Activated CD4-positive, alpha-beta T cell treated with anti-CD3 and anti-CD28 coated beads, Interleukin-2, amount 50 U/mL, for 24 hours (primary cell): ENCODE results near the gene JAG2.

ENCODE experiments used
- DNase-seq, 2 donors: peaks; one replicate each; pipeline ENCODE4 v3.0.0-alpha.2; 2020; ENCODE audit warnings: low read depth in 1 of 2, low spot score in 1 of 2

Gene JAG2

DNA sequence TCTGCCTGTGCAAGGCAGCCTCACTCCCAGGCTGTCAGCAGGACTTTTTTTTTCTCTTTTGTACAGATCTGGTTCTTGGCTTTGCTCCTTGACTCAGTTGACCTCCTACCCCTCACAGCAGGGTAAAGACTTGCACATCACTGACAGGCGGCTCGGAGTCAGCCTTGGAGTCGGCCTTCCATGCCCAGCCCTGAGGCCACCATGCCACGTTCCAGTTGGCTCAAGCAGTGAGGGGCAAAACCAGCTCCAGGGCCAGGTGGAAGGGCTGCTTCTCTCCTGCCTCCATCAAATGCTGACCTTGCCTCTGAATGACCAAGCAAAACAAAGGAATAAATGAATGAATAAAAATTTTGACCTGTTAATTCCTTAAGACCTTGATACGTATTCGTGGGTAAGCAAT is 27.6 kb downstream of the JAG2 start:
- DNase-seq = no peak

DNA sequence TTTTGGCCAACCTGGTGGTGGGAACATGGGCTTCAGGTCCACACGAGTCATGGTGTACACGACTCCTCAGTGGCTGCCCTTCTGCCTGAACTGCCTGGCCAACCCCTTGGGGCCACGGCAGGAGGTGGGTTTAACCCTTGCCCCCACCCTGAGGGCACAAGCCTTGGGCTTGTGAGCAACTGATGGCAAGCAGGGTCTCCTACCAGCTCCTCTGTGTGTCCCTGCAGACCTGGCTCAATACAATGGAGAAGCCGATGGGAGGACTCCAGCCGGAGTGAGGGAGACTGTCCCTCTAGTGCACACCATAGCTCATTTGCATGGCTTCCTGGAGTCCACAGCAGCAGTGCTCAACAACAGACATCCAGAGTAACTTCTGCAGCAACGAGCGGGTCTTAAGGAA is 28.0 kb downstream of the JAG2 start:
- no peak for DNase-seq

DNA sequence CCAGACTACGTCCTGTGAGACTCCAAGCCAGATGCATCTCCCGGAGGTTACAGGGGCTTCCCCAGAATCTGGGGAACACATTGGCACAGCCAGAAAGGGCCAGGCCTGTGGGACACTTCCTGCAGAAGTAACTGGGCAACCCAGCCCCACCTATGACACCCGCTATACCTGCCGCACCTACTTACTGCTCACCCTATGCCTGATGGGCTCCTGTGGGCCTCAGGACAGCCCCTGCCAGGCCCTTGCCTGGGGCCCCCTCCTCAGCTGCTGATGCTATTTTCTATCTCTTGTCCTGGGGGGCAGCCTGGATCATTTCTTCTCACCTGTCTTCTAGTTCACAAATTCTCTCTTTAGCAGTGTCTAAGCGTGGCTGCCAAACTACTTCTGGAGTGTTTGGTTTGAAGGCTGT is 28.7 kb downstream of the JAG2 start:
- DNase-seq = no peak

DNA sequence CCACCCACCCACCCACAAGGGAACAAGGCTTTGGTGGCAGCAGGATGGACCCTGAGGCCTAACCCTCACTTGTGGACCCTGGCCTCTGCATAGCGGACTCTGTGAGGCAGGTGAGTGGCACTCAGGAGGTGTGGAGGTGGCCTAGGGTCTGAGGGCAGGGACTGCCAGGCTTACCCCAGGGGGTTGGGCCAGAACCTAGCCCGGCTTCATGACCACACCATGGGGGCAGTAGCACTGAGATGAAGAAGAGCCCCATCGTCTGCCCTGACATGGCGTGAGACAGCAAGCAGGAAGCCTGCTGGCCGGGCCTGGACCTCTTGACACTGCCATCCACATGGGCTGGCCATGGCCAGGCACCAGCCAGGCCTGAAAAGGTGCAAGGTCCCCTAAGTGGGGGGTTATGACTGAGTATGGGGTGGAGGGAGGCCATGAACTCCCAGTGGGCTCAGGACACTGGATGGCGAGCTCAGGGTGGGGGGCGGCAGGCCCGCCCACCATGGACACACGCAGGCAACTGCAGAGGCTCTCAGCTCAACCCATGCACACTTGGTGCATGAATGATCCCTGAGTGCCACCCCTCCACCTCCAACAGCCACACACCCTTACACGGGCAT is 29.3 kb downstream of the JAG2 start:
- no peak for DNase-seq

DNA sequence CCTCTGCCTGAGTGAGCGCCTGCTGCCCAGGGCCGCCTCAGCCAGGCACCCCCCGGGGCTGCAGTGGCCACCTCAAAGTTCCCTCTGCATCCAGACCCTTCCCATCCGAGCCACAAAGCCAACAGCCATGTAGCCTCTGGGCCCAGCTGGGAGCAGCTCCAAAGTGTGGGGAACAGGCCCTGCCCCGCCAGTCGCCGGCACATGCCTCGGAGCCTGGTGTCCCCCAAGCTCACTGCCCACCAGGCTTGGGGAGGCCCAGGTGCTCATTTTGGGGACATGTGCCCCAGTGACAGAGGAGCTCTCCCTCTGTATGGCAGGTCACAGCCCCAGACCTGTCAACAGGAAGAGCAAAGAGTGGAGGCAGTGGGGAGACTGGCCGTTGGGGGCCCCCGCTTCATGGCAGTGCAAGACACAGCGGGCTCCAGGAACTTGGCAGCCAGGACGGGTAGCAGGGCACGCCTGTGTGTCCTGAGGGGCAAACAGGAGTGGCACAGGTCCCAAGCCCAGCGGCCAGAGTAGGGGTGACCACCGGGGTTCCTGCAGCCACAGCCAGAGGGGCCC is 29.9 kb downstream of the JAG2 start:
- no peak for DNase-seq

DNA sequence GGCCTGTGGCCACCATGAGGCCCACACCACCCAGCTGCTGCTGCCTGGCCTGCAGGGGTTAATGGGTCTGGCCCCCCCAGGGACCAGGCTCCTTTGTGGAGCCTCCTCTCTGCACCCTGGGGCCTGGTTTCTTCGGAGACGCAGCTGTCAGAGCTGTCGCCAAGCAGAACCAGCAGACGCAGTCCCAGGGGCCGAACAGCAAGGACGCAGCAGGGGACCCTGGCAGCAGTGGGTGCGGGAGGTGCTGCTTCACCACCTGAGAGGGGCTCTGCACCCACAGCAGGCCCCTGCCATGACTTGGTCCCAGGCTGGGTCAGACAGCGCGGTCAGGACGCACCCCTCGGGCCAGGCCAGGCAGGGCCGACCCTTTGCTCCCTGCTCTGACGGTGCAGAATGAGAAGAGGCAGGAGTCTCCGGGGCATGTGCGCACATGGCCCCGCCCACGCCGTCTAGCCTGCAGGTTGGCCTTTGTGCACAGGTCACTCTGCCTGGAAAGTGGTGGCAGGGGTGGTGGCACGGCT is 30.5 kb downstream of the JAG2 start:
- DNase-seq = no peak

DNA sequence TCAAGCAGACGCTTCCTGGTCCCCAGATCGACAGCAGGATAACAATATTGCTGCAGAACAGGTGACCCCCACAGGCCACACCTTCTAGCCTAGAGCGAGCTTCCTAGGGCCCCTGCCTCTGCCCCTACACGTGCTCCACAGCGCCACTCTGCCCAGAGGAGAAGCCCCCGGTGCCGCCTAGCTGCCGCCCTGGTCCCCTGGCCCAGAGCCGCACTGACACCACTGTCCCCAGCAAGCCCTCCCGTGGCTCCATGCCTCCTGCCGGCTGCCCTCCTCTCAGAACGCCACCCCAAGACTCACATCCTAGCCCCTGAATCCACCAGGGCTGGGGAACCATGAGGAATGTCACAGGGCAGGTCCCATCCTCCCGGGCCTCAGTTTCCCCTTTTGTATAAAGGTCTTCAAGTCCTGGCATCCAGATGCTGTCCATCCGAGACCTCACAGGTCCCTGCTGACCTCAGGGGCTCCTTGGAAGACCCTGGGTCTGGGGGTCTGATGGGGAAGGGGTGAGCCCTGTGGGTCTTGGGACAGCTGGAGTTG is 31.0 kb downstream of the JAG2 start:
- no peak for DNase-seq

DNA sequence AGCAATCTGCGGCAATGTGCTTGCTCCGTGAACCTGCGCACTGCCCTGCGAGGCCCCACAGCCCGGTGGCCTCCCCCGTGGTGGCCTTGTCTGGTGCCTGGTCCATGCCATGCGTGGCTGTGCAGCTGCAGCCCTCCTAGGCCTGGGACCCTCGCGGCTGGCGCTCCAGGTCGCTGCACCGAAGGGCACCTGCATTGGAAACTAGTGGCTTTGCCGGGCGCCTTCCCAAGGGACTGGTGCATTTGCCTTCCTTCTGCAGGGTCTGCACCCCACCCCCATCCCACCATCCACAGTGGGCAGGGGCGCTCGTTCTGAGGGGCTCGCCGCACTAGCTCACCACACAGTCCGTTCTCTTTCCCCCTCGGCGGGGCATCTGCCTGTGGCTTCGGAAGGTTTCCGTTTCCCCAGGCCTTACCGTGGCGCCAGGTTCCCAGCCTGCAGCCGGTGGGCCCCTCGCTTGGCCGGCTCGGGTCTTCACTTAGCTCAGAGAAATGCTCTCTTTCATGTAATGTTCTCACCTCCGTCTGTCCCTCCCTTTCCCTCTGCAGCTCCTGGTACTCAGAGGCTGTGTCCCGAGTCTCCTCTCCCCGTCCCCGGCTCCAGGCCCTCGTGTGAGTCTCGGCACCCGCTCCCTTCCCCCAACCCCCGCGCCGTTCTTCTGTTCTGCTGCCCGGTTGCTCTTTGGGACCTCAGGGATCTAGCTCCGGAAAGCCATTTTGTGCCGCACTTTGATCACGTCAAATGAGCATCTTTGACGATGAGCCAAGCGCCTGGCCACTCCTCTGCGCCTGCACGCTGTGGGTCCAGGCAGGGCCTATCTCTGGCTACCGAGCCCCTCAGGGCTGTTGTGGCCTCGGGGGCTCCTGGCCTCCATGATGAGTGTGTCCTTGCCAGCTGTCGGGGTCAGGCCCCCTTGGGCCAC is 31.9 kb downstream of the JAG2 start:
- no peak for DNase-seq

DNA sequence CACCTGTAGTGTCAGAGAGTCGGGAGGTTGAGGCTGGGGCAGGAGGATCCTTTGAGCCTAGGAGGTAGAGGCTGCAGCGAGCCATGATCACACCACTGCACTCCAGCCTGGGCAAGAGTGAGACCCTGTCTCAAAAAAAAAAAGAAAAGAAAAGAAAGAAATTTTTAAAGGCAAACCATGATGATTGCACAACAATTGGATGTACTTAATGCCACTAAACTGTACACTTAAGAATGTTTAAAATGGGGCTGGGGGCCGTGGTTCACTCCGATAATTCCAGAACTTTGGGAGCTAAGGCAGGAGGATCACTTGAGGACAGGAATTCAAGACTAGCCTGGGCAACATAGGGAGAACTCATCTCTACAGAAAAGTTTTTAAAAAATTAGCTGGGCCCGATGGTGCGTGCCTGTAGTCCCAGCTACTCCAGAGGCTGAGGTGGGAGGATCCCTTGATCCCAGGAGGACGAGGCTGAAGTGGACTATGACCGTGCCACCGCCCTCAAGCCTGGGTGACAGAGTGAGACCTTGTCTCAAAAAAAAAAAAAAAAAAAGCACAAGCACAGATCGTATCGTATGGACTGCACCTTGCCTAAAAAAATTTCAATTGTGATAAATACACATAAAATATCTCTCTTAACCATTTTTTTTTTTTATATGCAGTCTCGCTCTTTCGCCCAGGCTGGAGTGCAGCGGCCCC is 32.7 kb downstream of the JAG2 start:
- DNase-seq = no peak

DNA sequence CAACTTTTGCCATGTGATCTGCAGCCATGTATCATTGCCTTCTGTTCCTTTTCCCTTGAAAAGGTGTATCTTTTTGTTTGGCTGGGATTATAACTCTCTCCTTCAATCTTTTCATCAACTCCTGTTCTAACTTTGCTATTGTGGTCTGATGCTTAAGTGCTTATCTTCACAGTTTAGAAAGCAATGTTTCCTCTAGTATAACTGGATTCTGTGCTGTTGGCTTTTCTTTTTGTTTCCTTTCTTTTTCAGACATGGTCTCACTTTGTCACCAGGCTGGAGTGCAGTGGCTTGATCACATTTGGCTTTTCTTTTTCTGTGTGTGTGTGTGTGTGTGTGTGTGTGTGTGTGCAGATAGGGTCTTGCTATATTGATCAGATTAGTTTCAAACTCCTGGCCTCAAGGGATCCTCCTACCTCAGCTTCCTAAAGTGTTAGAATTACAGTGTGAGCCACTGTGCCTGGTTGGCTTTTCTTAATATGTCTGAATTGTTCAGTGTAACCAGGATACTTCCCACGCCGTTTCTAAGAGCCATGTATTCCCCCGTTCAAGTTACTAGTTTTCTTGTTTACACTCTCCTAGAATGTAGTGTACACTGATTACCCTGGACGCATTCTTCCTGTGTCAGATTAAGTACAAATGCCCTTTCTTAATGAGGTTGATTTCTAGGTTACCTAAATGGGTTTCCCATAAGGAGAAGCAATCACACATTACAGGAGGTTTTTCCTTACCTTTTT is 35.5 kb downstream of the JAG2 start:
- DNase-seq = no peak

DNA sequence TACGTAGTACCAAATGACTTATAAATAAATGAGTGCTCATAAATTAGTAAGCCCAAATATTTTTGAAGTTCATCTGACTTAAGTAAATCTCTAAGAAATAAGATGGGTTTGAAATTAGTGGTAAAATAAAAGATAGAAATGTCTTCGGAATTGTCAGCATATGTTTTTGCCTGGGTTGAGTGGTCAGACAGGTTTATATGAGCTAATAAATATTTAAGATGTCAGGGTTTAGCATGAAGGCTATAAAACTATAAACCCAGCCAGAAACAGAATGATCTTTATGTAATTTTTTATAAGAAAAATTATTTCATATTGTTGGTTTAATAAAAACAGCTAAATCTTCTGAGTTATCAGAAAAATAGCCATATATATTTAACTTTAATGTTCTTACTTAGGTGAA is 37.3 kb downstream of the JAG2 start:
- no peak for DNase-seq

DNA sequence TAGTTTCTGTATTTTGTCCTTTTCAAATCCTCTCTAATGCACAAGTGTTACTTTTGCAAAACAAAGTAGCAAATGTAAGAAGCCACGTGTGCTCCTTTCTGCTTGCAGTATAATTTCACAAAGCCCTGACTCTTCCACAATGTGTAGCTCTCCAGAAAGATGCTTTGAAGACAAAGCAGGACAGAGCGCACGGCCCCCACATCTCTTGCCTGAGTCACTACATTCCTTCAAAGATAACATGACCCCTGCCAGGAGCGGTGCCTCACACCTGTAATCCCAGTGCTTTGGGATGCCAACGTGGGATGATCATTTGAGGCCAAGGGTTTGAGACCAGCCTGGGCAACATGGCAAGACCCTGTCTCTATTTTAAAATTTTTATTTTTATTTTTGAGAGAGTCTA is 40.5 kb downstream of the JAG2 start:
- no peak for DNase-seq

DNA sequence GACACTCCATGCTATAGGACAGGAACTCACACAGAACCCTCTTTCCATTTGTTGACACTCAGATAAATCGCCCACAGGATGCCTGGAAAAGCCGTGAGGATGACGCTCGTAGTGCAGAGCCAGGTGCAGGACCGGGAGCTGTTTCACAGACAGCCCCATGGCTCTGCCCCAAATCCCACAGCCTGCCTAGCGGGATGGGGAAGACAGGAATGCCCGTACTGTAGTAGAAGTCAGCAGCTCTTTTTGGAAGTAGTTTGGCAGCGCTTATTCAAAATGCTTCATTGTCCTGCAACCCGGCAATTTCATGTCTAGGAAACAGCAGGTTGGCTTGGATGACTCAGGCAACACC is 41.6 kb downstream of the JAG2 start:
- no peak for DNase-seq

DNA sequence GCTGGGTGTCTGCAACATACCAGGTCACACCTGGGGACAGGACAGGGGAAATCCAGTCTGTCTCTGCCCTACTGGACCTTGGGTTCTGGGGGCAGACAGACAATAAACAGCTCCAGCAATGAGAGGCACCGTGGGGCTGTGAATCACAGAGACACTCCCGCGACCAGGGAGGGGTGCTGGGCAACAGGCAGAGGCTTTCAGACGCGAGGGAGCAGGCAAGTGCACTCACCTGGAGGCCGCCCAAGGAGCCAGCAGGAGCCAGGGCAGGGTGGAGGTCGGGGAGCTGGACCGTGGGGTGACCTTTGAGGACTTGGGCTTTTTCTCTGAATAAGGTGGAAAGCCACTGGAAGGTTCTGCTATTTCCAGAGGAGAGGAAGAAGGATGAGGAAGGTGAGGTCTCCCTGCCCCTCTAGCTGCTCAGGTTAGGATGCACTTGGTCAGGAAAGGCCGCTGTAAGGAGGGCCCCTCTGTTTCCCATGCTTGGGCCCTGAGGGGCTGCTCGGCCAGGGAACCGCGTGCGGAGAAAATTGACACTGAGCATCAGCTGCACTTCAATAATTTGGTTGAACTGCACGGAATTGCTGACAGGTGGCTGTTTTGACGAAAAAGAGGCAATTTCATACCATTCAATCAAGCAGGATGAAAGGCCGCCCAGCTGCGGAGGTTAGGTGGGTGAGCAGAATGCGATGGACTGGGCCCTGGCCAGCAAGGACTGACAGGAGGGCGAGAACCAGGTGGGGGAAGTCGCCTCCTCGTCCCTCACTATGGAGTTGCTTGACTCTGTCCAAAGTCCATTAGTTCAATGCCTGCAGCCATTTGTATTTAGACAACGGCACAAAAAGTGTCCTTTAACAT is 42.2 kb downstream of the JAG2 start:
- DNase-seq = no peak

DNA sequence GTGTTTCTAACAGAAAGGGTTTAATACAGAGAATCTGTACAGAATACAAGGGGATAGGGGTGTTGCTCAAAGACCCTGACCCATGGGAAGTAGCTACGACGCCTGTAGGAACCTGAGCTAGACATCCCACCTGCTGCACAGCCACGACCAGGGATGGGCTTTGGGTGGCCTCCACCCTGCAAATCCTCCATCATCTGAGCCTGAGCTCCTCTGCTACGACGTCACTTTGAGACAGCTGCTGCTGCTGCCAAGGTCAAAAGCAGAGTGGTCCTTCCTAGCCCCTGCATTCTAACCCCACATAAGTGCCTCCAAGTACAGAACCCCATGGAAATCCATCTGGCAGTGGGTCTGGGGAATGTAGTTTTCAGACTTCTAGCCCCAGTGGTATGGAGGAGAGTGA is 43.8 kb downstream of the JAG2 start:
- no peak for DNase-seq

DNA sequence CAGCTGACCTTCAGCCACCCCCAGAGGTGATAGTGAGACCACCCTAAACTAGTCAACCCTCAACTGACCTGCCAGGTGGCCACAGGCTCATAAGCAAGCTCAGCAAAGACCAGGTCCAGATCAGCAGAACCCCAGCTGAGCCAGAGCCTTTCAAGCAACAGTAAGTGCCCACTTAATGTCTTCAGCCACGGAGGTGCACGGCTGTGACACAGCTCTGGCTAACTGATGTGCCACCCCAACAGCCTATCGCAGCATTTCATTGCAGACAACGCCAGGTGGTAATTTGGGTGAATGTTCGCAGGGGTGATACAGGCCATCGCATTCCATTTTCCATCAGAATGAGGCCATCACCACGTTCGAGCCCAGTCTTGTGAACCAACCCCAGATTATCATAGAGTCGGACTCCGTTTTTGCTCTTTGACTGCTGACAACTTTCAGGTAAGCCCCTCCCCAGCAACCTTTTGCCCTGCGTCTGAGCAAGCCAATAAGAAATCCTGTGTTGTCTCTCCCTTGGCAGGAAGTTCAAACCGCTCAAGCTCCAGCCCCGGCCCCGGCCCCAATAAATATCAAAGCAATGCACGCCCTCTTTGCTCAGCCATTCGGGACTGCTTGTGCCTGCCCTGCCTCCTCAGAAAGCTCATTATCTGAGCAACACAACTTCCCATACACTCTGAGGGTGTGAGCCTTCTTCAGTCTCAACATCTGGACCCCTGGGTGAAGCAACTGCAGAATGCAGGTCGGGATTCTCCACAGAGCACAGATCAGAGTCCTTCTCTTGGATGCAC is 44.4 kb downstream of the JAG2 start:
- no peak for DNase-seq

DNA sequence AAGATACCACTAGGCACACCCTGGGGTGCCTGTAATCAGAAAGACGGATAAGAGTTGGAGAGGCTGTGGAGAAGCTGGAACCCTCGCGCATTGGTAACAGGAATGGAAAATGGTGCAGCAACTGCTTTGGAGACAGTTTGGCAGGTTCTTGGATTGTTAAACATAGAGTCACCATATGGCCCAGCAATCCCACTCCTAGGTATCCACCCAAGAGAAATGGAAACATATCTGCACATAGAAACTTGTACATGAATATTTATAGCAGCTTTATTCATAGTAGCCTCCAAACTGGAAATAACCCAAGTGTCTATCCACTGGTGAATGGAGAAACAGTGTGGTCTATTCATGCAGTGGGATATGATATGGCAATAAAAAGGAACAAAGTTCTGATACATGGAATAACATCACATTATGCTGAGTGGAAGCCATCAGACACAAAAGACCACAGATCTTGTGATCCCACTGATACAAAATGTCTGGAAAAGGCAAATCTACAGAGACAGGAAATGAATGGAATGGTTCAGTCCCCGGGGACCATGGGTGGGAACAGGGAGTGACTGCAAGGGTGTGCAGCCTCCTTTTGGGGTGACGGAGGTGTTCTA is 45.4 kb downstream of the JAG2 start:
- DNase-seq = no peak

DNA sequence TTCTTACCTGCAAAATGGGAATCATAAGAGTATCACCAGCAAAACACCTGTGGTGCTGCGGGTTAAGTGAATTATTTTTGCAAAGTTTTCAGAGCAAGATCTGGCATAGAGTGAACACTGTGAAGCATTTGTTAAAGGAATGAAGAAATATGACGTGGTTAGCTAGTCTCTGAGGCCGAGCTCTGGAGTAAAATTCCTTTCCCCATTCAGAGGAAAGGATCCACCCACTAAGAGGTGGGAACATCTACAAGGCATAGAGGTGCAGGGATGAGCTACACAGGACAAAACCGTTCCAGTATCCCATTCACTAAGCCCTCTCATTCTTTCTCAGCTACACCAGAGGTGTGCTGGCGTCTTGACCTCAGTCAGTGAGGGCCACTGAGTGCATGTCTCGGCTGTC is 48.5 kb downstream of the JAG2 start:
- no peak for DNase-seq
